ENCODE data around the gene SH3GL3. TPM values are rescaled to one million over a fixed set of nuclear protein-coding genes. Genes with fewer than 3 reads are reported as not detected.

The SH3GL3 gene
- total and polyA plus RNA-seq, 2 of the 4 experiments (the other 2 are of a cell fraction) = not detected

- H3K23ac ChIP-seq (ENCODE audit: low read depth, low read length) = no peak overlapping the region
- no peak overlapping the region for H3K4ac ChIP-seq (ENCODE audit: low read depth, low read length)
- no peaks in the 10 kb centered on the region for H3K9me1 ChIP-seq (ENCODE audit: insufficient read depth, low read length)
- H4K5ac ChIP-seq (ENCODE audit: low read depth, low read length) = no peak overlapping the region
- H2AK5ac ChIP-seq (ENCODE audit: low read depth, low read length) = no peak overlapping the region
- H2BK20ac ChIP-seq (ENCODE audit: low read depth, low read length) = no peak overlapping the region
- H3K9ac ChIP-seq (ENCODE audit: low read depth, low read length) = no peak overlapping the region
- no peak overlapping the region for H3K4me2 ChIP-seq (ENCODE audit: low read depth, low read length)
- no peak overlapping the region for H2BK120ac ChIP-seq (ENCODE audit: low read depth, low read length)
- peaks cover 18% of the 10 kb centered on the region; the same call in 1 of the 2 replicates for H3K27me3 ChIP-seq (ENCODE audit: control insufficient read depth, insufficient read depth, low read length)
- 55% methylated on average over 2 of the region's 6 CpGs; no CpG with 5 or more reads in 1 of the 2 experiments for WGBS, 2 experiments (ENCODE audit: extremely low coverage in 2 of 2, insufficient read length in 1 of 2)
- H3K14ac ChIP-seq (replicated peaks; ENCODE audit: low read depth, low read length) = no peak overlapping the region
- no peak for DNase-seq
- no peak overlapping the region for H2AFZ ChIP-seq (replicated peaks; ENCODE audit: low read length, poor library complexity)
- H3K27ac ChIP-seq (ENCODE audit: insufficient read depth, low read length) = no peak overlapping the region
- CTCF ChIA-PET = no interaction called here
- no peaks in the 10 kb centered on the region for H3K36me3 ChIP-seq (ENCODE audit: control insufficient read depth, insufficient read depth, low read length)
- H3K4me3 ChIP-seq (ENCODE audit: insufficient read depth, low read depth, low read length) = no peak overlapping the region
- POLR2A ChIA-PET (ENCODE audit: unreplicated experiment) = no interaction called here
- H2BK15ac ChIP-seq (ENCODE audit: low read depth, low read length) = no peak overlapping the region
- BruUV-seq (replicated peaks) = no TSS peak
- dilution Hi-C loops (cut with HindIII; ENCODE audit: low sequenced_read_pairs, unreplicated experiment) (no loop called here), intact Hi-C loops (cut with micrococcal nuclease) (no loop called here), in situ Hi-C loops (cut with MboI; ENCODE audit: low sequenced_read_pairs) (no loop called here)
- ATAC-seq (ENCODE audit: low read depth) = no peak
- TF ChIP-seq RCOR1 (IDR thresholded peaks at IDR 0.05; ENCODE audit: insufficient replicate concordance, low read length) (no peak), BHLHE40 (IDR thresholded peaks at IDR 0.05; ENCODE audit: low read depth, low read length) (no peak)
- no peaks in the 10 kb centered on the region for H3K79me1 ChIP-seq (ENCODE audit: low read depth in 1 of 2, low read length in 2 of 2)
- peaks cover 12% of the 10 kb centered on the region for H3K9me3 ChIP-seq (ENCODE audit: control insufficient read depth, insufficient read depth, low read length)
- H4K91ac ChIP-seq (ENCODE audit: insufficient read depth, low read depth, low read length) = no peak overlapping the region
- no peak overlapping the region for H2AK9ac ChIP-seq (replicated peaks; ENCODE audit: low read depth, low read length, poor library complexity)
- no peak overlapping the region for H3K18ac ChIP-seq (ENCODE audit: low read depth, low read length)
- H4K8ac ChIP-seq (ENCODE audit: low read depth in 2 of 2, low read length in 2 of 2) = no peak overlapping the region
- H2BK5ac ChIP-seq (ENCODE audit: low read depth, low read length, poor library complexity, severe bottlenecking) = no peak overlapping the region
- no peaks in the 10 kb centered on the region for H3K4me1 ChIP-seq (ENCODE audit: control insufficient read depth, insufficient read depth, low read length)
- H4K20me1 ChIP-seq (ENCODE audit: insufficient read depth, low read length) = no peaks in the 10 kb centered on the region
- no peak overlapping the region for H3K56ac ChIP-seq (ENCODE audit: extremely low read depth, insufficient read depth, low read length)
Observed at GRCh38 chr15:83651541-83651940, 204.4 kb downstream of the SH3GL3 start.
